CD4-positive, alpha-beta memory T cell (primary cell): ENCODE measurements around the gene SRPK3. TPM values are rescaled to one million over a fixed set of nuclear protein-coding genes. Genes with fewer than 3 reads are reported as not detected.

Source experiments
- CTCF ChIA-PET: fragments of 350-600 bp; sonication (Branson Sonifier 250); formaldehyde crosslinking; loops from one replicate; lab custom pipeline; 2021; ENCODE audit warnings: inconsistent platforms; ENCODE audit not compliant: partially characterized antibody; lab: Charles Lee
- POLR2A ChIA-PET: fragments of 350-600 bp; sonication (Branson Sonifier 250); formaldehyde crosslinking; loops from one replicate; lab custom pipeline; 2021; ENCODE audit not compliant: partially characterized antibody; lab: Charles Lee
- DNase-seq, 5 donors: peaks; one replicate each; pipeline versions ENCODE4 v3.0.0 to v3.0.0-alpha.2; 2020 to 2022; ENCODE audit warnings: mixed read lengths in 1 of 5
- H3K27ac ChIP-seq: one replicate; pipeline ENCODE4 v1.7.0; 2013; ENCODE audit warnings: low read depth, low read length
- H3K27me3 ChIP-seq: 2 replicates; pipeline ENCODE4 v1.7.0; 2013; ENCODE audit warnings: mild to moderate bottlenecking, low read length, moderate library complexity; ENCODE audit not compliant: insufficient read depth
- H3K36me3 ChIP-seq: 2 replicates; pipeline ENCODE4 v1.7.0; 2013; ENCODE audit warnings: mild to moderate bottlenecking, low read length, moderate library complexity; ENCODE audit not compliant: insufficient read depth
- H3K4me1 ChIP-seq: 2 replicates; pipeline ENCODE4 v1.7.0; 2013; ENCODE audit warnings: mild to moderate bottlenecking, low read length, moderate library complexity; ENCODE audit not compliant: insufficient read depth
- H3K4me3 ChIP-seq, 2 donors: one replicate each; pipeline ENCODE4 v1.7.0; 2013; ENCODE audit warnings: low read length in 2 of 2, mild to moderate bottlenecking in 1 of 2
- H3K9me3 ChIP-seq, 2 donors: one replicate each; pipeline ENCODE4 v1.7.0; 2013; ENCODE audit warnings: low read length in 2 of 2, control low read depth in 1 of 2; ENCODE audit not compliant: control insufficient read depth in 1 of 2
- H3K27ac Mint-ChIP-seq, 7 donors: one replicate each; pipeline ENCODE4 v1.8.0; 2020 to 2021; ENCODE audit warnings: mixed read lengths in 7 of 7, mild to moderate bottlenecking in 6 of 7, inconsistent platforms in 3 of 7, moderate library complexity in 3 of 7
- H3K27me3 Mint-ChIP-seq, 2 donors: one replicate each; pipeline ENCODE4 v1.8.0; 2020 to 2021; ENCODE audit warnings: mixed read lengths in 2 of 2
- H3K36me3 Mint-ChIP-seq, 2 donors: one replicate each; pipeline ENCODE4 v1.8.0; 2020 to 2021; ENCODE audit warnings: mixed read lengths in 2 of 2, inconsistent platforms in 1 of 2, mild to moderate bottlenecking in 1 of 2
- H3K4me1 Mint-ChIP-seq, 4 donors: one replicate each; pipeline ENCODE4 v1.8.0; 2020 to 2021; ENCODE audit warnings: mixed read lengths in 4 of 4, mild to moderate bottlenecking in 1 of 4
- H3K4me3 Mint-ChIP-seq, 8 donors: one replicate each; pipeline ENCODE4 v1.8.0; 2020 to 2021; ENCODE audit warnings: mixed read lengths in 8 of 8, mild to moderate bottlenecking in 7 of 8, moderate library complexity in 6 of 8, inconsistent platforms in 3 of 8
- H3K9me3 Mint-ChIP-seq, 8 donors: one replicate each; pipeline ENCODE4 v1.8.0; 2020 to 2021; ENCODE audit warnings: mixed read lengths in 8 of 8, mild to moderate bottlenecking in 5 of 8, inconsistent platforms in 3 of 8, moderate library complexity in 1 of 8
- intact Hi-C: fragments of 100-400 bp; cut with micrococcal nuclease; formaldehyde crosslinking; loops from one replicate; pipeline ENCODE4 v1.15.1; 2023
- polyA plus RNA-seq, 2 donors: library from polyadenylated mRNA; unstranded; fragments of 300-500 nt; fragmentation: Illumina TruSeq; gene quantifications; one replicate each; pipeline ENCODE4 v1.2.3, GENCODE V29; 2021
- total RNA-seq, 2 experiments: library from RNA; stranded (reverse); gene quantifications; one replicate each; pipeline ENCODE4 v1.2.3, GENCODE V29; 2021

Gene SRPK3
- total and polyA plus RNA-seq, 4 experiments from 2014 or later = not detected

DNA sequence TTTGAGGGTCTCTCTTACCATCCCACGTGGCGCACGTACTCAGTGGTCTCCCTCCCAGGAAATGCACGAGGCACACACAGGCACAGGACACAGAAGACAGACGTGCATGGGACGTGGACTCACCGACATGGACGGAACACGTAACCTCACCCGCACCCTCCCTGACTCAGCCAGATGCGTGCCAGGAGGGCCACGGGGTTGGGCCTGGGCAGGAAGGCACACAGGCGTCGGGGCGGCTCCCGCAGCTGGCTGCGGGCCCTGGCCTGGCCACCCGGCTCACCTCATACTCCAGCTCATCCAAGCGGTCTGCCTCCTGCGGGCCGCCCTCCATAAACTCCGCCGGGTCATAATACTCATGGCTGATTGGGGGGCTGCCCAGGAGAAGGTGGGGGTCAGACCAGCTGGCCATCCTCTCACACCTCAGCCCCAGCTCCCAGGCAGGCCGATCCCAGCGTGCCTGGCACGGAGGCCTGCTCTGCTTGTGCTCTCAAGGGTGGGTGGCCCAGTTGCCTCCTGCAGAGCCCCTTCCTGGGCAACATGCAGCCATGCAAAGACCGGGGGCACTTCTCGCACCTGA lies 26.2 kb downstream of the SRPK3 start:
- no peak overlapping the region for H3K4me3 ChIP-seq
- peaks cover 0 to 2% of the 10 kb centered on the region in 2 donors for H3K36me3 Mint-ChIP-seq
- H3K27me3 ChIP-seq = no peaks in the 10 kb centered on the region
- no peaks in the 10 kb centered on the region for H3K27me3 Mint-ChIP-seq
- CTCF ChIA-PET = no interaction called here
- intact Hi-C loops = no loop called here
- H3K4me1 ChIP-seq = no peaks in the 10 kb centered on the region
- DNase-seq = no peak
- peaks cover 0 to 3% (median 0%) of the 10 kb centered on the region in 8 donors for H3K9me3 Mint-ChIP-seq
- H3K4me1 Mint-ChIP-seq = peaks cover 0 to 3% (median 0%) of the 10 kb centered on the region in 4 donors
- no peaks in the 10 kb centered on the region for H3K36me3 ChIP-seq
- H3K4me3 Mint-ChIP-seq = no peak overlapping the region
- POLR2A ChIA-PET = no interaction called here
- H3K27ac Mint-ChIP-seq = peak overlapping the region in 1 of 7 donors; percentile 43
- H3K27ac ChIP-seq = no peak overlapping the region
- no peaks in the 10 kb centered on the region for H3K9me3 ChIP-seq

DNA sequence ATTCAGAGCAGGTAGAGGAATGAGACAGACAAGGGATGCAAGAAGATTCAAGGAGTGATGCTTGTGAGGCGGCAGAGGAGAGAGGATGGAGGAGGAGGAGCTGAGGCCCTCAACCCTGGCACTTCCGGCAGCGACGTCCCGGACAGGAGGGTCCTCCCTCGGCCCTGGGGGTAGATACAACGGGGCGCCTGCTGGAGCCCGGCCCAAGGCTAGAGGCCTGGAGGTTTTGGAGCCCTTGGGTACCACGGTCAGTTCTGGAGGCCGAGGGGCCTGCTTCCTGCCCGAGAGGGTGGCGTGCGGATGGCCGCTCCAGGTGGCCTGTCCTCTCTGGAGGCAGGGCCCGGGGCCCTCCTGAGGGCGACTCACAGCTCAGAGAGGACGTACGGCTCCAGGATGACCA lies 27.1 kb downstream of the SRPK3 start:
- Histone ChIP-seq H3K27me3 (no peaks in the 10 kb centered on the region), H3K4me3 (no peak overlapping the region), H3K4me1 (no peaks in the 10 kb centered on the region), H3K27ac (no peak overlapping the region), H3K9me3 (no peaks in the 10 kb centered on the region), H3K36me3 (no peaks in the 10 kb centered on the region)
- ChIA-PET CTCF (no interaction called here), POLR2A (no interaction called here)
- intact Hi-C loops = no loop called here
- Mint-ChIP-seq H3K9me3 (peaks cover 0 to 3% (median 0%) of the 10 kb centered on the region in 8 donors), H3K4me3 (no peak overlapping the region), H3K36me3 (peaks cover 0 to 2% of the 10 kb centered on the region in 2 donors), H3K27ac (peak overlapping the region in 1 of 7 donors; percentile 30), H3K27me3 (no peaks in the 10 kb centered on the region), H3K4me1 (peaks cover 0 to 4% (median 2%) of the 10 kb centered on the region in 4 donors)
- no peak for DNase-seq

DNA sequence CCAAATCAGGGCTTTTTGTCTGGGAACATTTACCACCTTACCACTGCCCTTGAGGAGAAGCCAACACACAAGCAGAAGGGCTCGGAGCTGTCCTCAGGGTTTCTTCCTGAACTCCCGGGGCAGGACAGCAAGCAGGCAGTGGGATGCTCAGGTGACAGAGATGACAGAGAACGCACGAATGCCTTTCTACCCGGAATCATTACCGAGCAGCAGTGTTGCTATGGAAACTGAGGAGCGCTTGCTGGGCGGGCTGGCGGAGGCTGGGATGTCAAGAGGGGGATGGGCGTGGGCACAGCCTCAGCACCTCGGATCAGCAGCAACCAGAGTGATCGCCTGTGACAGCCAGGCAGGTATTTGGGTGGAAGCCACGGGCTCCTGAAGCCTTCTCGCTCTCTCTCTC lies 31.4 kb downstream of the SRPK3 start:
- no peaks in the 10 kb centered on the region for H3K27me3 ChIP-seq
- intact Hi-C loops = no loop called here
- no peak overlapping the region for H3K4me3 ChIP-seq
- no peak for DNase-seq
- ChIA-PET CTCF (interaction anchor here (0.5 kb wide), 1 partner anchor 241 kb away, joined by 4 read pairs; no protein-coding TSS in a partner anchor), POLR2A (no interaction called here)
- Mint-ChIP-seq H3K4me3 (no peak overlapping the region), H3K27ac (no peak overlapping the region), H3K27me3 (no peaks in the 10 kb centered on the region), H3K4me1 (peaks cover 13 to 26% (median 21%) of the 10 kb centered on the region in 4 donors), H3K9me3 (peaks cover 0 to 4% (median 0%) of the 10 kb centered on the region in 8 donors), H3K36me3 (no peaks in the 10 kb centered on the region)
- no peak overlapping the region for H3K27ac ChIP-seq
- peaks cover 10% of the 10 kb centered on the region for H3K4me1 ChIP-seq
- no peaks in the 10 kb centered on the region for H3K36me3 ChIP-seq
- H3K9me3 ChIP-seq = no peaks in the 10 kb centered on the region

DNA sequence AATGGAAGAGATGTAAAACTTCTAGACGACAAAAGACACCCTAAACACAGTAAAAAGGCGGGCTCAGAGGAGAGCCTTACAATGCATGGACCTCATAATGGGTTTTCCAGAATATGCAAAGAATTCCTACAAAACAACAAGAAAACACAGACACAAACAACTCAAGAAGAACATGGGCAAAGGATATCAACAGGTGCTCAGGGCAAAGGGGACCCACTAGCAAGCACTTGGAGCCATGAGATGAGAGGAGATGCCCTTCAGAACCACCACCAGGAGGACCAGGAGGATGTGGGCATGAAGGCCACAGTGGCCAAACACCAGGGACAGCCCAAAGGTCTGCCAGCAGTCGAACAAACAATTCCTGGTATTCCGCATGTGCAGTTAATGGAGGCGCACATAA lies 32.3 kb downstream of the SRPK3 start:
- intact Hi-C loops = no loop called here
- no peak overlapping the region for H3K27ac ChIP-seq
- peaks cover 16% of the 10 kb centered on the region for H3K4me1 ChIP-seq
- Mint-ChIP-seq H3K27me3 (no peaks in the 10 kb centered on the region), H3K27ac (no peak overlapping the region), H3K9me3 (peaks cover 0 to 4% (median 0%) of the 10 kb centered on the region in 8 donors), H3K36me3 (no peaks in the 10 kb centered on the region), H3K4me1 (peaks cover 16 to 31% (median 23%) of the 10 kb centered on the region in 4 donors), H3K4me3 (no peak overlapping the region)
- CTCF ChIA-PET = no interaction called here
- no peak overlapping the region for H3K4me3 ChIP-seq
- H3K9me3 ChIP-seq = no peaks in the 10 kb centered on the region
- H3K27me3 ChIP-seq = no peaks in the 10 kb centered on the region
- no peaks in the 10 kb centered on the region for H3K36me3 ChIP-seq
- POLR2A ChIA-PET = no interaction called here
- no peak for DNase-seq

DNA sequence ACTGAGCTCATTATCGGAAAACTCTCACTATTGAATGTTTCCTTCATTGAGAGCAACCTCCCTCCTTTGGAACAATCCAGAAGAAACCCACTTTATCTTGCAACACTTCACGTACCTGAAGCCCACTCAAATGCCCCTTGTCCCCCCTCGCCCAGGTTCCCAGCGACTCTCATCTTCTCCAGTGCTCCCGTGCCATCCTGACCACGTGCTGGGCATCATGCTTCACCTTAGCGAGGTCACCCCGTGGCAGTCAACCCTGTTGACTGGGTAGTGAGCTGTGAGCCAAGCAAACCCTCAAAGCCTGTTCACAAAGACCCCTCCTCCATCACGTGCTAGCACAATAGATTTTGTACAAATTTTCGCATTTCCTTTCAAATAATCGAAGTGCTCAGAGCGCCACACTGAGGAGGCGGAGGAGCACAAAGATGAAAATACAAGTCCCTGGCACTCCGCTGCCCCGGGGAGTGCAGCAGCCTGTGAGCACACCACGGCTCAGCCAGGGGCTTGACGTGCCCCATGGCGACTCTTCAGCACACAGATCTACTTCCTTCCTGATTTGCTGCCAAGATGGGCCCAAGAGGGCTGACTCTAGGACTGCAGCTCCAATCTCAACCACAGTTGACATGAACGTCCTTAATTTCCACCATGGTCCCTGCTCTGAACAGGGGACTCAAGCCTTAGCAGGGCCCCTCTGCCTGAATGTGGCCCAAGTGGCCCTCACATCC lies 33.9 kb downstream of the SRPK3 start:
- CTCF ChIA-PET = interaction anchor here (1.1 kb wide), 1 partner anchor 108 kb away, joined by 3 read pairs; no protein-coding TSS in a partner anchor
- Histone ChIP-seq H3K36me3 (no peaks in the 10 kb centered on the region), H3K27me3 (no peaks in the 10 kb centered on the region), H3K27ac (no peak overlapping the region), H3K4me1 (peaks cover 27% of the 10 kb centered on the region), H3K9me3 (no peaks in the 10 kb centered on the region), H3K4me3 (no peak overlapping the region)
- Mint-ChIP-seq H3K27ac (peak overlapping the region in 4 of 7 donors; percentile 19 to 53 (median 32)), H3K4me1 (peaks cover 17 to 36% (median 26%) of the 10 kb centered on the region in 4 donors), H3K9me3 (peaks cover 0 to 4% (median 0%) of the 10 kb centered on the region in 8 donors), H3K4me3 (peak overlapping the region in 2 of 8 donors; percentile 10 to 54), H3K36me3 (no peaks in the 10 kb centered on the region), H3K27me3 (no peaks in the 10 kb centered on the region)
- intact Hi-C loops = loop anchor here (5.0 kb wide), 1 partner anchor 88 kb away; the partner anchor contains the start of gene AVPR2
- POLR2A ChIA-PET = no interaction called here
- no peak for DNase-seq

DNA sequence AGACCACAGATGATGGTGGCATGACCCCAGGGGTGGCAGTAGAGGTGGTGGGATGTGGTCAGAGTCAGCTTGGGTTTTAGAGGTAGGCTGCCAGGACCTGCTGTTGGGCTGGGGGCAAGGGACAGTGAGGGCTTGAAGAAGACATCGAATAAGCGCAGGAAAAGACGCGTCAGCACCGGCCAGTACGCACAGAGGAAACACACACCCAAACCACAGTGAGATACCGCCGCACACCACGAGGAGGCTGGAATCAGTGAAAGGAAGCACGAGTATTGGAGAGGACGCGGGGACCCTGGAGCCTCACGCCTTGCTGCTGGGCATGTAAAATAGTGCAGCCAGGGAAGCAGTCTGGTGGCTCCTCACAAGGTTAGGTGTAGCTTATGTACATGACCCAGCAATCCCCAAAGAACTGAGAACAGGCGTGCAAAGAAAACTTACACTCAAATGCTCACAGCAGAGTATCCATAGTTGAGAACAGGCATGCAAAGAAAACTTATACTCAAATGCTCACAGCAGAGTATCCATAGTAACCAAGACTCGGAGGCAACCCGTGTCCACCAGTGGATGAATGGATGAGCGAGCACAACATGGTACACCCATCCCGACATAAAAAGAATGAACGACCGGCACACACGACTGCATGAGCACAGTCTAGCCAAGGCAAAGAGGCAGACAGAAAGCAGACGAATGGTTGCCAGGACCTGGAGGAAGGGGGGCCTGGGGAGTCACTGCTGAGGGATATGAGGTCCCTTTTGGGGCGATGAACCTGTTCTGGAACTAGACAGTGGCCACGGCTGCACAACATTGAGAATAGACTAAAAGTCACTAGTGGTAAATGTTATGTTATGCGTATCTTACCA lies 36.2 kb downstream of the SRPK3 start:
- Mint-ChIP-seq H3K27ac (peak overlapping the region; percentile 48 to 91 (median 77)), H3K4me3 (peak overlapping the region; percentile 72 to 88 (median 76)), H3K9me3 (peaks cover 0 to 2% (median 0%) of the 10 kb centered on the region in 8 donors), H3K27me3 (no peaks in the 10 kb centered on the region), H3K36me3 (no peaks in the 10 kb centered on the region), H3K4me1 (peaks cover 24 to 57% (median 40%) of the 10 kb centered on the region in 4 donors)
- Histone ChIP-seq H3K27ac (no peak overlapping the region), H3K4me1 (peaks cover 48% of the 10 kb centered on the region), H3K4me3 (no peak overlapping the region), H3K27me3 (no peaks in the 10 kb centered on the region), H3K36me3 (no peaks in the 10 kb centered on the region), H3K9me3 (no peaks in the 10 kb centered on the region)
- ChIA-PET POLR2A (interaction anchor here (1.3 to 2.9 kb wide), 2 partner anchors 108 to 110 kb away, joined by 4 to 10 read pairs; partner anchors contain the start of gene ARHGAP4), CTCF (interaction anchor here (1.0 kb wide), 1 partner anchor 39 kb away, joined by 3 read pairs; no protein-coding TSS in a partner anchor)
- intact Hi-C loops = loop anchor here (2.0 to 5.0 kb wide), 2 partner anchors 22 to 85 kb away; partner anchors contain the start of genes AVPR2, IDH3G and SSR4
- DNase-seq = peak; percentile 44 to 71 (median 49)
